ENCODE results near the gene PRKACG.

PRKACG gene

DNA sequence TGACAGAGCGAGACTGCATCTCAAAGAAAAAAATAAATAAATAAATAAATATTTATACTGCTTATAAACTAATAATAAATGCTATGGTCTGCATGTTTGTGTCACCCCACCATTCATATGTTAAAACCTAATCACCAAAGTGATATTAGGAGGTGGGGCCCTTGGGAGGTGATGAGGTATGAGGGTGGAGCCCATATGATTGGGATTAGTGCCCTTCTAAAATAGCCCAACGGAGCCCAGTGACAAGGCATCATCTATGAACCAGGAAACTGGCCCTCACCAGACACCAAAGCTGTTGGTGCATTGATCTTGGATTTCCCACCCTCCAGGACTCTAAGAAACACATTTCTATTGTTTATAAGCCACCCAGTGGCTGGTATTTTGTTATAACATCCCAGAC lies 26.7 kb upstream of the PRKACG start:
- Histone ChIP-seq H3K36me3 (ENCODE audit: control insufficient read depth, insufficient read depth, low read length) (peaks cover 4% of the 10 kb centered on the region), H3K4me1 (ENCODE audit: control insufficient read depth, insufficient read depth, low read length) (peaks cover 13% of the 10 kb centered on the region), H3K9me3 (ENCODE audit: control insufficient read depth, insufficient read depth, low read length) (no peaks in the 10 kb centered on the region), H3K27me3 (ENCODE audit: control insufficient read depth, insufficient read depth, low read length) (no peaks in the 10 kb centered on the region), H3K9ac (ENCODE audit: low read depth, low read length) (no peak overlapping the region), H3K4me3 (ENCODE audit: low read depth, low read length) (no peak overlapping the region)

DNA sequence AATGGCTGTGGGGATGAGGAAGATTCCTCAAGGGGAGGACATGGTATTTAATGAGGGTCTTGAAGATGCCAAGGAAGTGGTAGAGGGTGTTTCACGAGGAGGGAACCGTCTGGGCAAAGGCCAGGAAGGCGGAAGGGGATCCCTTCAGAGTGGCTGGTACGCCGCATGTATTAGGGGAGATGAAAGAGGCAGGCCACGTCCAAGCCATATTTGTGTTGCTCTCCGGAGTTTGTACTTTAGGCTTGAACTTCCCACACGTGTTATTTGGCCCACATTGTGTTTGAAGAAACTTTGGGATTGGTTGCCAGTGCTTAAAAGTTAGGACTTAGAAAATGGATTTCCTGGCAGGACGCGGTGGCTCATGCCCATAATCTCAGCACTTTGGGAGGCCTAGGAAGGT lies 22.9 kb upstream of the PRKACG start:
- Histone ChIP-seq H3K9me3 (ENCODE audit: control insufficient read depth, insufficient read depth, low read length) (no peaks in the 10 kb centered on the region), H3K4me3 (ENCODE audit: low read depth, low read length) (peak overlapping the region; percentile 95), H3K4me1 (ENCODE audit: control insufficient read depth, insufficient read depth, low read length) (peaks cover 4% of the 10 kb centered on the region), H3K9ac (ENCODE audit: low read depth, low read length) (peak overlapping the region; percentile 41), H3K36me3 (ENCODE audit: control insufficient read depth, insufficient read depth, low read length) (peaks cover 4% of the 10 kb centered on the region), H3K27me3 (ENCODE audit: control insufficient read depth, insufficient read depth, low read length) (no peaks in the 10 kb centered on the region)

DNA sequence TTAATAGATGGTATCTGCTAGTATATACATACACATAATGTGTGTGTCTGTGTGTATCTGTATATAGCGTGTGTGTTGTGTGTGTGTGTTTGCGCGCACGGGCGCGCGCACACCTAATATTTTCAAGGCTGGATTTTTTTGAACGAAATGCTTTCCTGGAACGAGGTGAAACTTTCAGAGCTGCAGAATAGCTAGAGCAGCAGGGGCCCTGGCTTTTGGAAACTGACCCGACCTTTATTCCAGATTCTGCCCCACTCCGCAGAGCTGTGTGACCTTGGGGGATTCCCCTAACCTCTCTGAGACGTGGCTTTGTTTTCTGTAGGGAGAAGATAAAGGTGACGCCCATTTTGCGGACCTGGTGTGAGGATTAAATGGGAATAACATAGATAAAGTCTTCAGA lies 22.4 kb upstream of the PRKACG start:
- no peaks in the 10 kb centered on the region for H3K9me3 ChIP-seq (ENCODE audit: control insufficient read depth, insufficient read depth, low read length)
- peaks cover 2% of the 10 kb centered on the region for H3K36me3 ChIP-seq (ENCODE audit: control insufficient read depth, insufficient read depth, low read length)
- no peaks in the 10 kb centered on the region for H3K27me3 ChIP-seq (ENCODE audit: control insufficient read depth, insufficient read depth, low read length)
- H3K9ac ChIP-seq (ENCODE audit: low read depth, low read length), result peak overlapping the region; percentile 76
- peaks cover under 1% of the 10 kb centered on the region for H3K4me1 ChIP-seq (ENCODE audit: control insufficient read depth, insufficient read depth, low read length)
- H3K4me3 ChIP-seq (ENCODE audit: low read depth, low read length), result peak overlapping the region; percentile 95

DNA sequence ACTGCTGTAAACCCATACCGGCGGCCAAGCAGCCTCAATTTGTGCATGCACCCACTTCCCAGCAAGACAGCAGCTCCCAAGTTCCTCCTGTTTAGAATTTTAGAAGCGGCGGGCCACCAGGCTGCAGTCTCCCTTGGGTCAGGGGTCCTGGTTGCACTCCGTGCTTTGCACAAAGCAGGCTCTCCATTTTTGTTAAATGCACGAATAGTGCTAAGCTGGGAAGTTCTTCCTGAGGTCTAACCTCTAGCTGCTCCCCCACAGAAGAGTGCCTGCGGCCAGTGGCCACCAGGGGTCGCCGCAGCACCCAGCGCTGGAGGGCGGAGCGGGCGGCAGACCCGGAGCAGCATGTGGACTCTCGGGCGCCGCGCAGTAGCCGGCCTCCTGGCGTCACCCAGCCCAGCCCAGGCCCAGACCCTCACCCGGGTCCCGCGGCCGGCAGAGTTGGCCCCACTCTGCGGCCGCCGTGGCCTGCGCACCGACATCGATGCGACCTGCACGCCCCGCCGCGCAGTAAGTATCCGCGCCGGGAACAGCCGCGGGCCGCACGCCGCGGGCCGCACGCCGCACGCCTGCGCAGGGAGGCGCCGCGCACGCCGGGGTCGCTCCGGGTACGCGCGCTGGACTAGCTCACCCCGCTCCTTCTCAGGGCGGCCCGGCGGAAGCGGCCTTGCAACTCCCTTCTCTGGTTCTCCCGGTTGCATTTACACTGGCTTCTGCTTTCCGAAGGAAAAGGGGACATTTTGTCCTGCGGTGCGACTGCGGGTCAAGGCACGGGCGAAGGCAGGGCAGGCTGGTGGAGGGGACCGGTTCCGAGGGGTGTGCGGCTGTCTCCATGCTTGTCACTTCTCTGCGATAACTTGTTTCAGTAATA lies 21.8 kb upstream of the PRKACG start, which contains the start of gene FXN:
FXN (plus strand) TSS at position 315 of the 871 bp plus-strand sequence; CDS start at position 346, 31 bp downstream.
- Histone ChIP-seq H3K27me3 (ENCODE audit: control insufficient read depth, insufficient read depth, low read length) (no peaks in the 10 kb centered on the region), H3K4me1 (ENCODE audit: control insufficient read depth, insufficient read depth, low read length) (no peaks in the 10 kb centered on the region), H3K4me3 (ENCODE audit: low read depth, low read length) (peak within 1 kb of the TSS; percentile 95), H3K9me3 (ENCODE audit: control insufficient read depth, insufficient read depth, low read length) (no peaks in the 10 kb centered on the region), H3K36me3 (ENCODE audit: control insufficient read depth, insufficient read depth, low read length) (no peaks in the 10 kb centered on the region), H3K9ac (ENCODE audit: low read depth, low read length) (peak within 1 kb of the TSS; percentile 76)

DNA sequence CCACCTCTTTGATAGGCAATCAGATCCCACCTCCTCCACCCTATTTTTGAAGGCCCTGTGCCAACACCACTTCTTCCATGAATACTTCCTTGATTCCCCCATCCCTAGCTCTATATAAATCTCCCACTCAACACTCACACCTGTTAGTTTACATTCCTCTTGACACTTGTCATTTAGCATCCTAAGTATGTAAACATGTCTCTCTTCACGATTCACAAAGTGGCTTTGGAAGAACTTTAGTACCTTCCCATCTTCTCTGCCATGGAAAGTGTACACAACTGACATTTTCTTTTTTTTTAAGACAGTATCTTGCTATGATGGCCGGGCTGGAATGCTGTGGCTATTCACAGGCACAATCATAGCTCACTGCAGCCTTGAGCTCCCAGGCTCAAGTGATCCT lies 20.2 kb upstream of the PRKACG start:
- H3K4me3 ChIP-seq (ENCODE audit: low read depth, low read length), result no peak overlapping the region
- H3K36me3 ChIP-seq (ENCODE audit: control insufficient read depth, insufficient read depth, low read length), result no peaks in the 10 kb centered on the region
- H3K9ac ChIP-seq (ENCODE audit: low read depth, low read length), result no peak overlapping the region
- H3K27me3 ChIP-seq (ENCODE audit: control insufficient read depth, insufficient read depth, low read length), result no peaks in the 10 kb centered on the region
- H3K4me1 ChIP-seq (ENCODE audit: control insufficient read depth, insufficient read depth, low read length), result no peaks in the 10 kb centered on the region
- H3K9me3 ChIP-seq (ENCODE audit: control insufficient read depth, insufficient read depth, low read length), result no peaks in the 10 kb centered on the region

DNA sequence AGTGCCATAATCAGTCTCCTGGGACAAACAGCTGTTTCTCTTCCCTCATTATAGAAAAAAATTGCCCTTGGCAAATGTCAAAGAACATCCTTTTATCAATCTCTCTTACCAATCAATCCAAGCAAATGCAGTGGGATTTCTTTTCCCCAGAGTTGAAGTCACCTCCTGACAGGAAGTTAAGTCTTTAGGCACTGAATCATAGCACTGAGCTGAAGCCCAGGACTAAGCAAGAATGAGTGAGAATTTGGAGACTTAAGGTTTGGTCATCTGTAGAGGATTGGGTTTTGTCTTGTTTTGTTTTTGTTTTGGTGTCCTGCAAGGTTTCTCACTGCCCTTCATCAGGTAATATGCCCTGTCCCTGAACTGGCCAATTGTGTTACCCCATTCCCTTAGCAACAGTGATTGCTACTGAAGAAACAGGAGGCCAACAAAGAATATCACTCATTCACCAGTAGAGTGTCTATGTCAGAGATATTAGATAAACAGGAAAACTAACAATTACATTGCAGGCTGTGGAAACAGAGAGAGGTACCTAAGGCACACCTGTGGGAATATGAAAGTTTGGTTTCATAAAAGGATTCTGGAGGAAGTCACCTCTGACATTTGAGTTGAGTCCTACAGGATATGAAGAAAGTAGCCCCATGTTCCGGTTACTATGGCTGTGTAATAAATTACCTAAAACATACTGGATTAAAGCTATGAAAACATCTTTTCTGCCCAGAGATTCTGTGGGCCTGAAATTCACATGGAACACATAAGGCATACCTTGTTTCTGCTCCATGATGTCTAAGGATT lies 17.1 kb upstream of the PRKACG start:
- Histone ChIP-seq H3K4me3 (ENCODE audit: low read depth, low read length) (no peak overlapping the region), H3K9me3 (ENCODE audit: control insufficient read depth, insufficient read depth, low read length) (no peaks in the 10 kb centered on the region), H3K4me1 (ENCODE audit: control insufficient read depth, insufficient read depth, low read length) (no peaks in the 10 kb centered on the region), H3K9ac (ENCODE audit: low read depth, low read length) (no peak overlapping the region), H3K36me3 (ENCODE audit: control insufficient read depth, insufficient read depth, low read length) (no peaks in the 10 kb centered on the region), H3K27me3 (ENCODE audit: control insufficient read depth, insufficient read depth, low read length) (no peaks in the 10 kb centered on the region)

DNA sequence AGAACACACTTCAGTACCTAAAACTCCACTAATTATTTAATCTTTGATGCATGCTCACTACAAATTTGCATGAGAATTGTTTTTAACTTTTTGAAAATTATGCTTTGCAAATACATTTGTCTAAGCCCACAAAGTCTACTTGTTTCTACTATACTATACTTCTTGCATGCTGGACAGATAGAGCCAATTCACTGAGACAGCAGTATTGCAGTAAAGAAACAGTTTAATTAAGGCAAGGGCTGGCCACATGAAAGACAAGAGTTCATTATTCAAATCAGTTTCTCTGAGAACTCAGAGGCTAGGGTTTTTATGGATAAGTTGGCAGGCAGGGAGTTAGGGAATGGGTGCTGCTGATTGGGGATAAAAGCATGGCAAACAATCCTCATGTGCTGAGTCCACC lies 15.6 kb upstream of the PRKACG start:
- H3K27me3 ChIP-seq (ENCODE audit: control insufficient read depth, insufficient read depth, low read length), result no peaks in the 10 kb centered on the region
- H3K4me3 ChIP-seq (ENCODE audit: low read depth, low read length), result no peak overlapping the region
- no peak overlapping the region for H3K9ac ChIP-seq (ENCODE audit: low read depth, low read length)
- H3K4me1 ChIP-seq (ENCODE audit: control insufficient read depth, insufficient read depth, low read length), result no peaks in the 10 kb centered on the region
- H3K9me3 ChIP-seq (ENCODE audit: control insufficient read depth, insufficient read depth, low read length), result no peaks in the 10 kb centered on the region
- H3K36me3 ChIP-seq (ENCODE audit: control insufficient read depth, insufficient read depth, low read length), result no peaks in the 10 kb centered on the region

DNA sequence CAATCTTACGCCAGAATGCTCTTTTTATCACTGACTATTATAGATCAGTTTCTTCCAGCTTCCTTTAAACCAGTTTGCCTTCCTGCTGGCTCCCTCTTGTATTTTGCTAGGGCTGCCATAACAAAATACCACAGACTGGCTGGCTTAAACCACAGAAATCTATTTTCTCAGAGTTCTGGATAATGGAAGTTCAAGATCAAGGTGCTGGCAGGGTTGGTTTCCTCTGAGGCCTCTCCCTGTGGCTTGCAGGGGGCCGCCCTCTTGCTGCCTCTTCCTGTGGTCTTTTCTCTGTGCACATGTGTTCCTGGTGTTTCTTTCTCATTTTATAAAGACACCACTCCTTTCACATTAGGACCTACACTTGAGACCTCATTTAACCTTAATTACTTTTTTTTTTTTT lies 14.8 kb upstream of the PRKACG start:
- H3K4me3 ChIP-seq (ENCODE audit: low read depth, low read length), result no peak overlapping the region
- H3K9me3 ChIP-seq (ENCODE audit: control insufficient read depth, insufficient read depth, low read length), result no peaks in the 10 kb centered on the region
- H3K27me3 ChIP-seq (ENCODE audit: control insufficient read depth, insufficient read depth, low read length), result no peaks in the 10 kb centered on the region
- no peaks in the 10 kb centered on the region for H3K4me1 ChIP-seq (ENCODE audit: control insufficient read depth, insufficient read depth, low read length)
- no peaks in the 10 kb centered on the region for H3K36me3 ChIP-seq (ENCODE audit: control insufficient read depth, insufficient read depth, low read length)
- no peak overlapping the region for H3K9ac ChIP-seq (ENCODE audit: low read depth, low read length)

DNA sequence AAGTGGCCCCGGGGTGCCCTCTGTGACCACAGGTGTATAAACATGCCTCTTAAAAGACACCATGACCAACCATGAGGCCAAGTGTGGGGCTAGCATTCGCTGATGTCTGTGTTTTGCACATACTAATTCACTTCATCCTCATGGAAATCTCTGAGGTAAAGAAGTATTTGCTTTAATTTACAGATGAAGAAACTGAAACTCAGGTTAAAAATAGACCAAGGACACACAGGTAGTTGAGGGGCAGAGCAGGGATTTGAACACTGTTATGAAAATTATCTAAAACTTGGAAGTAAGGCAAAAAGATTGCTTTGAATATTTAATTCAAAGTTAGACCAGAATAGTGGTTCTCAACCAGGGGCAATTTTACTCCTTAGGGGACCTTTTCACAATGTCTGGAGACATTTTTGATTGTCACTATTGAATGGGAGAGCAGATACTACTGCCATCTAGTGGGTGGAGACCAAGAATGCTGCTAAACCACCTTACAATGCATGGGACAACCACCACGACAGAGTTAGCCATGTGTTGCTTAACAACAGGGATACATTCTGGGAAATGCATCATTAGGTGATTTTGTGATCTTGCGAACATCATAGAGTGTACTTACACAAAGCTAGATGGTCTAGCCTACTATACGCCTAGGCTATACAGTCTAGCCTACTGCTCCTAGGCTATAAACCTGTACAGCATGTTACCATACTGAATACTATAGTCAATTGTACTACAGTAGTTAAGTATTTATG lies 13.6 kb upstream of the PRKACG start:
- H3K27me3 ChIP-seq (ENCODE audit: control insufficient read depth, insufficient read depth, low read length), result no peaks in the 10 kb centered on the region

DNA sequence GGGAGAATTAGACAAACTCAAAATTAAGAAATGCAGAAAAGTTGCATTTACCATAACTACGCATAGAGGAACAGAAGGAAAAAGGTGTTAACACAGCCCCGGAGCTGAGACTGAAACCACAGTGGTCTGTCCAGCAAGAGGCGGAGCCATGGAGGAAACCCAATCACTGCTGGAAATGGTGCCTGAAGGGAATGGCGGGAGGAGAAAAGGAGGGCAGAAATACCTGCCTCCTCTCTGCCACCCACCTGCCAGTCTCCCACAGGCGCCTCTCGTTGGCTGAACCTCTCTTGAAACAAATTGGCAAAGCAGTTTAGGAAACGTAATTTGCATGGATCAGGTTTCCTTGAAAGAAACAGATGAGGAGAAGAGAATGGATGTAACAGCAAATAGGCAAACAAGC lies 9.7 kb upstream of the PRKACG start:
- Histone ChIP-seq H3K27me3 (ENCODE audit: control insufficient read depth, insufficient read depth, low read length) (no peaks in the 10 kb centered on the region), H3K4me1 (ENCODE audit: control insufficient read depth, insufficient read depth, low read length) (no peaks in the 10 kb centered on the region), H3K4me3 (ENCODE audit: low read depth, low read length) (no peak overlapping the region), H3K9me3 (ENCODE audit: control insufficient read depth, insufficient read depth, low read length) (no peaks in the 10 kb centered on the region), H3K9ac (ENCODE audit: low read depth, low read length) (no peak overlapping the region), H3K36me3 (ENCODE audit: control insufficient read depth, insufficient read depth, low read length) (no peaks in the 10 kb centered on the region)

More for the DNA sequence above, 13.6 kb upstream of the PRKACG start:
- Histone ChIP-seq H3K4me1 (ENCODE audit: control insufficient read depth, insufficient read depth, low read length) (no peaks in the 10 kb centered on the region), H3K9ac (ENCODE audit: low read depth, low read length) (no peak overlapping the region), H3K4me3 (ENCODE audit: low read depth, low read length) (no peak overlapping the region), H3K9me3 (ENCODE audit: control insufficient read depth, insufficient read depth, low read length) (no peaks in the 10 kb centered on the region), H3K36me3 (ENCODE audit: control insufficient read depth, insufficient read depth, low read length) (no peaks in the 10 kb centered on the region)

DNA sequence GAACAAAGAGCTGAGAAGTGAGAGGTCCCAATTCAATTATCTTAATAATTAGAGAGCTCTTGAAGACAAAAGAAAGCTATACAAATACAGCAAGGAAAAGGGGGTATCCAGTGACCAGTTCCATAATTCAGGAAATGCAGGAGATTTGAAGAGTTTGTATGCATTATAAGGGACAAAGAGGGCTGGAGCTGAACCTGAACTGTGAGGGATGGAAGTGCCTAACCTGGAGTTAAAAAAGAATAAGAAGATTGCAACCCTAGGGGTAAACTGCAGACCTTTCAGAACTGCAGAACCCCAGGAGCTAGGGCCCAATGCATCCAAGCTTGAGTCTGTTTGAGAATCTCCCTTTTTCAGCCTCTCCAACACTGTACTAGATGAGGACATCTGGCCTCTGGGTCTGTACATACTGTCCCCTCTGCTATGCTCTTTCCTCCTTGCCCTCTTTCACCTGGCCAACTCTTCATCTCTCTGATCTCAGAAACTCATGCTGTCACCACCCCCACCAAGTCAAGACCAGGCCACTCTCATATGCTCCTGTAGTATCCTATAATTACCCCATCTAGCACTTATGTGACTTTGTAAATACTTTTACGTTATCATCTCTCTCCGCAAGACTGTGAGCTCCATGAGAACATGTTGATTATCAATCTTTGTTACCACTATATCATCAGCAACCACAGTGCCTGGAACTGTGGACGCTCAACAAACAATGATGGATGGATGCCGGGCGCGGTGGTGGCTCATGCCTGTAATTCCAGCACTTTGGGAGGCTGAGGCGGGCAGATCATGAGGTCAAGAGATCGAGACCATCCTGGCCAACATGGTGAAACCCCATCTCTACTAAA lies 6.6 kb upstream of the PRKACG start:
- no peak overlapping the region for H3K9ac ChIP-seq (ENCODE audit: low read depth, low read length)
- H3K9me3 ChIP-seq (ENCODE audit: control insufficient read depth, insufficient read depth, low read length), result no peaks in the 10 kb centered on the region
- H3K4me1 ChIP-seq (ENCODE audit: control insufficient read depth, insufficient read depth, low read length), result peaks cover 14% of the 10 kb centered on the region
- no peaks in the 10 kb centered on the region for H3K36me3 ChIP-seq (ENCODE audit: control insufficient read depth, insufficient read depth, low read length)
- H3K4me3 ChIP-seq (ENCODE audit: low read depth, low read length), result no peak overlapping the region
- H3K27me3 ChIP-seq (ENCODE audit: control insufficient read depth, insufficient read depth, low read length), result no peaks in the 10 kb centered on the region
